Hematopoietic multipotent progenitor cell treated with erythropoietin and hydrocortisone succinate and interleukin-3 and kit ligand, for 17 days (in vitro differentiated cells): ENCODE measurements around the gene TMEM269.
"Not testable (repeated sequence)": the region's sequence is repeated elsewhere in the genome, so short reads cannot be mapped to it uniquely, and the experiment has no call there.

ENCODE experiments used
- DNase-seq: peaks from one replicate; pipeline ENCODE4 v3.0.0-alpha.2; 2015; ENCODE audit warnings: low spot score

TMEM269 gene

DNA sequence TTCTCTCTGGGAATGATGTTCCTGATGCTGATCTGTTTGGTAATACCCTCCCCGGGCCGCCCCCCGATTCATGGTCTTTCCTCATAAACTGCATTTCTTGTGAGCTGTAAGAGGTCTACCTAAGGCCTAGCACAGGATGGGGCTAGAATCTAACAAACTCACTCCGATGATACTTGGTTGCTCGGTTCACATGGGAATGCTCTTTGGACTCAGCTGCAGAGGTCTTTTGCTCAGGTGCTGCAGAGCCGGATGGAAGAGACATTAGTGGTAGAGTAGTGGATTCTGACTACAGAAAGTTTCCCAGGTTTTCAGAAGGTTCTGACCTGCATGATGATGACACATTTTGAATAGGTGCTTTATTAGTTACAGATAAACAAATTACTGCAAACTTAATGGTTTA, 8.3 kb upstream of the TMEM269 start:
- DNase-seq, result no peak

DNA sequence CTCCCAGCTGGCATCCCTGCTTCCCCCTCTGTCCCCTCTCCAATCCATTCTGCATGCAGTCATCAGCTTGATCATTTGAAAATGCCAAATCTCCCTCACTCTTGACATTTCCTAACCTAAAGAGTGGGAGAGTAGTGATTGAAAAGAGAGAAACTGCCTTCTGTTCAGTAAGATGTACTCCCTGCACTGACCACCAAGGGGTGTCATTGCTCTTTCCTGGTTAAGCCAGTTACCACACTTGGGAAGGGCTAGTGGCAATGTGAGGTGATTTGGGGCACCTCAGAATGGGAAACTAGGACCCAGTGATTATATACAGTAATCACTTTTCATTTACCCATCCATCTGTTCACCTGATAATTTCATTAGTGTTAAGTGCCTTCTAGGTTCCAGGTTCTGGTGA, 6.9 kb upstream of the TMEM269 start:
- peak; percentile 84 for DNase-seq

DNA sequence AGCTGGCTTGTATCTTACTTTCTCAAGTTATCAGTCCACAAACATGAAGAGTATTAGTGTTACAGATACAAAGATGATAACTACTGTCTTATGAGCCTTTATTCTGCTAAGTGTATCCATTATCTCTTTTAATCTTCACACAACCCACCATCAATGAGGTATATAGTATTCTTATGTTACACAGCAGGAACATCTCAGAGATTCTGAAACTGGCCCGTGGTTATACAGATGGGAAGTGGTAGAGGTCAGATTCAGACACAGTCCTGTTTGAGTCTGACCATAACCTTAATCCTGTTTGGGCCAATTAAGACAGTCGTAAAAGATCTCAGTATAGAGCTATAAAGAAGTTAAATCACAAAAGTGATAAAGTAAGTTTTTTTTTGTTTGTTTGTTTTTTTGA, 5.1 kb upstream of the TMEM269 start:
- DNase-seq, result no peak

DNA sequence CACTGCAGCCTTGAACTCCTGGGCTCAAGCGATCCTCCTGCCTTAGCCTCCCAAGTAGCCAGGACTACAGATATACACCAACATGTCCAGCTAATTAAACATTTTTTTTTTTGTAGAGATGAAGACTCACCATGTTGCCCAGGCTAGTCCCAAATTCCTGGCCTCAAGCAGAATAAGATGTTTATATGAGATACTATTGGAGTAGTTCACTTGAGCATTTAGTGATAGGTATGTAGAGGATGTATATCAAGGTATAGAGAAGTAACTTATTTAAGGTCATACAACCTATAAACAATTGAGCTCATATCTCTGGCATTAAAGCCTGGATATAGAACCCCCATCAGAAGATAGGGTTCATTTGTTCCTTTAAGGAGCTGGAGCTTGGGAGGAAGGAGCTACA, 4.6 kb upstream of the TMEM269 start:
- DNase-seq, result no peak

DNA sequence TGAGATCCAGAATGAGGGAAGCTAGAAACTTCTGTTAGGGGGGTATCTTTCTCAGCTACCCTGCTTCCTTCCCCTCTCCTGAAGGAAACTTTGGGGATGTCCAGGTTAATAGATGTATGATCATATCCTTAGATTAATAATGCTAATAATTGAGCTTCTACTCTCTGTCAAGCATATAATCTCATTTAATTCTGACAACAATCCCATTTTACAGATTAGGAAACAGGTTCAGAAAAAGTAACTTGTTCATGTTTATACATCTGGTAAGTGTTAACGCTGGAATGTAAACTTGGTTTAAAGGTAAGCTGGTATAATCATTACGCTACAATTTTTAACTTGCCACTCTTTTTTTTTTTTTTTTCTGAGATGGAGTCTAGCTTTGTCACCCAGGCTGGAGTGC, 1.7 kb upstream of the TMEM269 start:
- no peak for DNase-seq

DNA sequence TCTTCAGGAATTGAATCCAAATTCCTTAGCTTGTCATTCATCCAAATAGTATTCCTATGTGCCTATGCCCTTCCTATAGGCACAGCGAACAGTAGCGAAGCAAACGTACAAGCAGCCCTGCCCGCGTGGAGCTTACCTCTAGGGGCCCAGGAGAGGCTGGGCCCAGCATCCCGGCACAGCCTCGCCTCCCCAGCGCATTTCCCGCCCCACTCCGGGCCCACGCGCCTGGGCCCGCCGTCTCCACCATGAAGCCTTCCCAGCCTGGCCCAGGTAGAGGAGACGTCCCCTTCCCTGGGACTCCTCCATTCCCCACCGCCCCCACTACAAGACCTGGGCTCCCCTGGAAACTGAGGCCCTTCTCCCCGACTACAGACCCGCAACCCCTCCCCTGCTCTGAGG, 245 bp upstream of the TMEM269 start:
- no peak for DNase-seq

DNA sequence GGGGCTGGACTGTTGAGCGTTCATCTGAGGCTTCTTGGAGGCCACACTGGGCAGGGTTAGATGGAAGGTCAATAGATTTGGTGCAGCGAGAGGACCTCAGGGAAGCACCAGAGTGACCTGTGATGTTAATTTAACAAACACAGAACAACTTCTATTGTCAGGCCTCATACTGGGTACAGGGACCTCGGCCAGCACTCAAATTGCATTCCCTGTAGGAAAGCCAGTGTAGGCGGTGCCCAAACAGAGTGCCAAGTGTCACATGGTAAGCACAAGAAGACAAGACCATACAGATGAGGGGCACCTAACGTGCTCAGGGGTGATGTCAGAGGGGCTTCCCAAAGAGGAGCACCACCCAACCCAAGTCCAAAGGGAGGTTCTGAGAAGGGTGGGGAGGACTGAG, 1.3 kb downstream of the TMEM269 start:
- DNase-seq, result no peak

DNA sequence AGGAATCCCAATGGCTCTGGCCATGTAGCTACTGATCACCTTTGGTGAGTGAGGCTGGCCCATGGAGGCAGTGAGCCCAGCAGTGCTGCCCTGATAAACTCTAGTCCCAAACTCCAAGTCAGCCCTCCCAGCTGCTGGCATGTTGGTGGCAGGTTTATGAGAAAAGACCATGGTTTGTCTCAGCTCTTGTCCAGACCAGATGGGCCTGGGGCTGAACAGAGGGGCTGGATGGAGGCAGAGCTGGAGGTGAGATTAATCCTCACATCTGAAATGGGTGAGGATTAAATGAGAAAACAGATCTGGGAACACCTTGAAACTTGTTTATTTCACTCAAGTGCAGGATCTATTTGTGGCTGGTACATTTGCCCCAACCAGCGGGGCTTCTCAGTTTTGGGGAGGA, 3.2 kb downstream of the TMEM269 start:
- no peak for DNase-seq

DNA sequence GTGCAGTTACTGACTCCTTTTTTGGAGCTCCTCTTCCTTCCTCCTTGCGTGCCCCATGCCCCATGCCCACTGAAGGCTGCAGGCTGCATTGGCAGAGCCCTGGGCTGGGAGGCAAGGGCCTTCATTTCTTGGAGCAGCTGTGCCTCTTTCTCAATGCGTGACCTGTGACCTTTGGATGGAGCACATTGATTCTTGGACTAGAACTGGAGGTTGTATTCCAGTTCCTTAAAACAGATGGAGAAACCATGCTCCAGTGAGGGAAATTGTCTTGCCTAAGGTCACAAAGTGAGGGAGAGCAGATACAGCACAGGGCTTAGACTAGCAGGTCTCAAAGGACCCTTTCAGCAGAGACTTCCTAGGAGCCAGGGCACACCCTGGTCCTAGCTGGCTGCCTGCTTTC, 9.0 kb downstream of the TMEM269 start:
- no peak for DNase-seq

DNA sequence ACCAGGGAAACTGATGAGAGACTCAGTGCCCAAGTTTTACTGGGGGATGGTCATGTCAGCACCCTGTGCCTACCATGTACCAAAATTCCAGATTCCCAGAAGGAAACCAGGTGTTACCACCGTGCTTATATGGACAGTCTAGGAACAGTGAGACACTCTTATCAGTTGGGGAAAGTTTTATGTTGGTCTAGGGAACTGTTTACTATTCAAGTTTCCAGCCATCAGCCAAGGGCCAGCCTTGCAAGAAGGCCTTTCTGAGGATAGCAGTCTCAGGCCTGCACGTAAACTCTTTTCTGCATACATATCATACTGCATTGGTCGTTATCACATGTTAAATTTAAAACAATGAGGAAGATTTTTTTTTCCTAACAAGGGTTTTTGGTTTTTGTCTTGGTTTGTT, 12.6 kb downstream of the TMEM269 start:
- no peak for DNase-seq

DNA sequence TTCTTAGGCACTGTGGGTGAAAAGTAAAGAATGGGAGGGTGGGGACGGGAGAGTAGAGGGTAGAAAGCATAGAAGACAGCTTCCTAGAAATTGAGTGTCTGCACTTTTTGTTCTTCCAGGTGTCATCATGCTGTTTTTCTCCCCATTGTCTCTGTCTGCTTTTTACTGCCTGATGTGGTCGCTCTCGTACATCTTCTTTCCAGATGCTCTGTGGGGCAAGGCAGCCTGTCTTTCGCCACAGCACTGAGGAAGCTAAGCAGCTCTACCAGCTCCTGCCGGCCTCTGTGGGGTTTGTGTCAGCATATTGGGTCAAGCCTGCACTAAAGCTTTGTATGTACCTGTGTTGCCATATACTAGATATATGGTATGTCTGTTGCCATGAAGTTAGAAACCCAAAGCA, 13.2 kb downstream of the TMEM269 start:
- DNase-seq, result no peak

DNA sequence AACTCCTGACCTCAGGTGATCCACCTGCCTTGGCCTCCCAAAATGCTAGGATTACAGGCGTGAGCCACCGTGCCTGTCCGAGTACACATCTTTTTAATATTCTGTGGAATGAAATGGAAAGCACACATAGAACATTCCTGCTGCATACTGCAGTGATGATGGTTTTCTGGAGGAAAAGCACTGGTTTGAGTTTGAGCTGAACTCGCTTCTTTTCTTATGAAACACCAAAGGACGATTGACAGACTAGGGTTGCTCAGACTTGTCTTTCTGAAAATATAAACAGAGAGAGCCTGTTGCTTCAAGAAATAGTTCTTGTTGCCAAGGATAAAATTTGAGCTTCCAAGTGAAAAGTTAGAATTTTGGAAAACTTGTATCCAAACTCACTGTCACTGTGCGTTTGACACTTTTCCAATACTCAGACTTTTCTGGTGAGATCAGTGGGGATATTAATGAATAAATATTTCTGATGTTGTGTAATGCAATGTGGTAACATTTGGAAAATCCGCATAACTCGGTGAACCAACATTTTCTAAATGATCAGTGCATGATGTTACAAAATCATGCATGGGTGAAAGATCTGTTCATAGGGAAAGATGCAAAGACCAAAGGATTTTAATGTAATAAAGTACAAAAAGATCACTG, 17.2 kb downstream of the TMEM269 start:
- DNase-seq, result no peak

DNA sequence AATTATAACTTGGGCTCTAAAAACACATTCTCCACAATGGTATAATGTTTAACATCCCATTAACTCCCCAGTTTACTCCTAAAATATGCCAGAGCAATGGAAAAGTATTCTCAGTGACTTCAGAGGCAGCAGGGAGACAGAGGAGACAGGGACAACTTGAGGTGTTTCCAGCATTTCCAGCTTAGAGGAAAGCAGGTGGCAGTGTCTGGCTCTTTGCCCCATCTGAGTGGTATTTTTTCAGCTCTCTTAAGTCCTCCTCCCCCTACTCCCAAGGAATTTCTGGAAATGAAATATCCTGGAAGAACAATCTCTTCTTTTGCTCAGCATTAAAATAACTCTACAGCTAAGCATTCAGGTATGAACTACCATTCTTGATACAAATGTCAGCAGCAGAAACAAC, 21.4 kb downstream of the TMEM269 start:
- no peak for DNase-seq

DNA sequence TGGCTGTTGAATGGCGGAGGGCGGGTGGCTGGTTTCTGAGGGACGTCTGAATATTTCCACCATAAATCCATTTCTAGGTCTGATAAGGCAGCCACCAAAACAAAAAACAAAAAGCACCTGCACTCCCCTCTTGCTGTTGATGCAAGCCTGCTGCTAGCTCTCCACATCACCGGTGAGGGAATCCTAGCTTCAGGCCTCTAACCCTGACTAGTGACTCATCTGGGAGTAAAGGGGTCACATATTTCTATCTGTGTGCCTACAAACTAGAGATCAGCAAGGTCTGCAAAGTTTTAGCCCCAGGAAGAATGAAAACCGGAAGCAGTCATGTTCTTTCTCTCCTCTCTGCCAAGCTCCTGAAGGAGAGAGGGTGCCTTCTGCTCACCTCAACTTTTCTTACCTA, 21.8 kb downstream of the TMEM269 start:
- DNase-seq, result no peak

DNA sequence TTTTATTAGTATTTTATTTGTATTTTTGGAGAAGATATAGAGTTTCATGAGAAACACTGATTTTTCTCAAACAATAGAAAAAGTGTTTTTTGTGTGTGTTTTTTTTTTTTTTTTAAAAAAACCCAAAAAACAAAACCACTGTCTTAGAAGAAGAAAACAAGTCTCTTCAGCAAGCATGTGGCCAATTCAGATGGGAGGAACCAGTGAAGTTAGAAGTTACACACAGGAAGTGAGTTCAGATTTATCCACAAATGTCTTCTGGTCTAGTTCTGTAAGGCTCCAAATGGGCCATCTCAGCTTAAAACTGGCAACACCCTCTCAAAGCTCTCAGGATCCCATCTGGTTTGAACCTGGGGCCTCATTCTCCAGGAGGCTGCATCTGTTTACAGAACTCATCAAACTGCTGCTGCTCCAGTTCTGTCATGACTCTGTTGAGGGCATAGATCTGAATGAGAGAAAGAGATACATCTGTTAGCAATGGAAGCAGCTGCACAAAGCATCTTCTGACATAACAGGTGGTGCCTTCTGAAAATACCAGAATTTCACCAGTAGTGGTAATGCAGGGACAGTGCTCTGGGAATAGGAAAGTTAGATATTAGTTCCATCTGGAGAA, 22.4 kb downstream of the TMEM269 start:
- DNase-seq, result no peak

DNA sequence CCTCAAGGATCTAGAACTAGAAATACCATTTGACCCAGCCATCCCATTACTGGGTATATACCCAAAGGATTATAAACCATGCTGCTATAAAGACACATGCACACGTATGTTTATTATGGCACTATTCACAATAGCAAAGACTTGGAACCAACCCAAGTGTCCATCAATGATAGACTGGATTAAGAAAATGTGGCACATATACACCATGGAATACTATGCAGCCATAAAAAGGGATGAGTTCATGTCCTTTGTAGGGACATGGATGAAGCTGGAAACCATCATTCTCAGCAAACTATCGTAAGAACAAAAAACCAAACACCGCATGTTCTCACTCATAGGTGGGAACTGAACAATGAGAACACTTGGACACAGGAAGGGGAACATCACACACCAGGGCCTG, 30.0 kb downstream of the TMEM269 start:
- DNase-seq, result not testable (repeated sequence)

DNA sequence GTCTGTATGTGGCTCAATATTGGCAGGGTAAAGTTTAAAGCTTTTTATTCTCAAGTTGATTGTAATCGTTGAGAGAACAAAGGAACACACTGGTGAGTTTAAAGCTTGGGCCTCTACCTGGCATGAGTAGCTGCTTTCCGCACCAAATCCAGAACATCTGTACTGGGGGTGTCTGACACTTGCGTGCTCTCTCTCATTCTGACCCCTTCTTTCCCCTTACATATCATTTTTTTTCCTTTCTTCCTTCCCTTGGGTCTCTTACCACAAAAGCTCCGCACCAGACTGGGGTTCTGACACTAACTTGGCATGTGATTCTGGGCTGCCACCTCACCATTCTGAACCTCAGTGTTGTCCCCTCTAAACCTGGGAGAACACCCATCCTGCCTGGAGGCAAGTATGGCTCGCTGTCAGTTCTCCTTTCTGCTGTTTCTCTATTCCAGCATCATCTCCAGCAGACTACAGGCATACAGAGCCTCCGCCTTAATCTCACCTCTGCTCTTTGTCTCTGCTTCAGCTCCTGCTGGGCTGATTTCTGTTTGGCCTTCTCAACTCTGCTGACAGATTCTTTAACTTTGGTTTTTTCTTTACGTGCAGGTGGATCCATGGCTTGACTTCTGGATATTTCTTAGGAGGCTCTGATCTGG, 31.3 kb downstream of the TMEM269 start:
- DNase-seq, result no peak

DNA sequence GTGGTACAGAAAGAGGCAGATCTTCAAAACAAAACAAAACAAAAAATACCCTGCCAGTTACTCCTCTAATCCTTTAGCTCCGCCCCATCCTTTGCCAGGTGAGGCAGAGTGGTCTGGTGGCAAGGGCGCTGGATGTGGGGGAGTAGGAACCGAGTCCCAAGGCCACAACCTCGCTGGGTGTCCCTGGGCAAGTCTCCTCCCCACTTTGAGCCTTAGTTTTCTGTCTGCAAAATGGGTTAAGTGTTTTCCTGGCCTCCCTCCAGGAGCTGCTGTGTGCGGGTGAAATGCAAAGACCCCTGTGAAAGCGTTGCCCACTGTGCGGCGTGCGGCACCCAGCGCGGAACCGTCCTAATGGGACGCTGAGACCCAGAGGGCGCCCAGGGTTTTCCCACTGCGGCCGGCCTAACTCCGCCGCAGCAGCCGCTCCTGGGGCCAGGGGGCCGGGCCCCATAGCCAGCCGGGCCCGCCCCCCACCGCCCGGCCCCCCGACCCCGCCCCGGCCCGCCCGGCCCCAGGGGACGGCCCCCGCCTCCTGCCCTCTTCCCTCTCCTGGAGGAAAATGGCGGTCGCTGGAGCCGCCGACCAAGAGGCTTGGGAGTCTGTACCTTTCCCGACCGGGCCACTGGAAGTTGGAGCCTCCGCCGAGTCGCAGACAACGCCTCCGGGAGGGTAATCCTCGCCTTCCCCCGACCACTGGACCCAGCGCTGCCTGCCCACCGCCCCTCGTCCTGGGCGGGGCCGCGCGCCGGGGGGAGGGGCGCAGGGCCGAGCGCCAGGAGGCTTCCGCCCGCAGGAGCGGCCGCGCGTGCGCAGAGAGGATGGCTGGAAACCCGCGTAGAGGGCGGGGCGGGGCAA, 32.0 kb downstream of the TMEM269 start, which contains the start of the genes ERMAP and SVBP:
ERMAP (plus strand) TSS at position 538 of the 855 bp plus-strand sequence. CDS start 13,327 bp downstream, outside the sequence.
SVBP (minus strand) TSS at position 813 of the 855 bp plus-strand sequence. CDS start 853 bp downstream, outside the sequence.
- DNase-seq, result peak; percentile 96

DNA sequence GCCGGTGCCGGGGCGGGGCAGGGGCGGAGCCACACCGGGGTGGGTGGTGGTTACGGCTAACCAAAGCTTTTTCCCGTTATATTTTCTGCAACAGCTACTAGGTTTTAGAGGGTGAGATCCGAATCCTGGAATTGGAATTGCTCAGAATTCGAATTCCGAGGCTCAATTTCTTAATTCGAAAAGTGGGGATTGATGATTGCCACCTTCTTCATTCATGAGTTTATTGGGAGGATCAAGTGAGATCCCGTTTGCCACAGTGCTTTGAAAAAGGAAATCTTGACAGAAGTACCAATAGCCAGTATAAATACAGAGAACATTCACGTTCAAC, 32.6 kb downstream of the TMEM269 start:
- no peak for DNase-seq

DNA sequence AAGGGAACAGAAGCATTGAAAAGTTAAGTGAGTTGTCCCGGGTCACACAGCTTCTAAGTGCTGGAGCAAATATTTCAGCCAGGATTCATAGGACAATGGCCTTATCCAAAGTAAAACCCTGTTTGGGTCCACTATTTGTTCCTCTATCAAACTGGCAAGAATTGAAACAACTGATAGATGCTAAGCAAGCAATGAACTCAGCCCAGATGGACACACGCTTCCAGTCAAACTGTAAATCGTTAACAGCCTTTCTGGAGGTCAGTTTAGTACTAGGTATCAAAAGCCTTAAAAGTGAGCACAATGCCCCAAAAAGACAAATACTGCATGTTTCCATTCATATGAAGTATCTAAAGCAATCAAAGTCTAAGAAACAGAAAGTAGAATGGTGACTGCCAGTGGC, 33.2 kb downstream of the TMEM269 start:
- no peak for DNase-seq

DNA sequence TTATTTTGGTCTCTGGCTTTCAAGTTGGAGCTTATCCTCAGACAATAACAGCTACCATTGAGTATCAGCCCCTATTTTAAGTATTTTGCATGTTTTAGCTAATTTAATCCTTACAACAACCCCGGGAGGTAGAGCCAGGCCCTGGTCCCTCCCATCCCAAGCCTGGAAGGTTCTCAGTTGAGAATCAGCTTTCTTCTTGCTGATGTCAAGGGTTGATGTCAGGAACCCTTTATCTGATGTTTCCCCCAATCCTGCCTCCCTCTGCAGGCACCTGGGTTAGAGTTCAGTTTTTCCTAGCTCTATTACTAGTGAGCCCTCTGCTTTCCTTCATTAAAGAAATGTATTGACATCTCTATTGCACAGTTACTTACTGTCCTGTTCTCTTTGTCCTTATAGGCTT, 36.0 kb downstream of the TMEM269 start:
- peak; percentile 45 for DNase-seq

DNA sequence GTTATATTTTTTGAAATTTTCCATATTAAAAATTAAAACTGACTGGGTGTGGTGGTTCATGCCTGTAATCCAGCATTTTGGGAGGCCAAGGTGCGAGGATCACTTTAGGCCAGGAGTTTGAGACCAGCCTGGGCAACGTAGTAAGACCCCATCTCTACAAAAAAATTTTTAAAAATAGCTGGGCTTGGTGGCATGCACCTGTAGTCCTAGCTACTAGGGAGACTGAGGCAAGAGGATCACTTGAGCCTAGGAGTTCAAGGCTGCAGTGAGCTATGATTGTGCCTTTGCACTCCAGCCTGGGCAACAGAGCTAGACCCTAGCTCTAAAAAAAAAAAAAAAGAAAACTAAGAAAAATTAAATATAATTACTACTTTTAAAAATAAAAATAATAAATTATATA, 36.9 kb downstream of the TMEM269 start:
- no peak for DNase-seq
